PC-9 (cell line): ENCODE data around the gene OBSL1. TPM values are rescaled to one million over a fixed set of nuclear protein-coding genes. Genes with fewer than 3 reads are reported as not detected.

Experiments
- BruUV-seq: library from RNA; stranded (reverse); fragments of 400-500 nt; replicated peaks from 2 replicates; lab custom pipeline; 2021; lab: Mats Ljungman, UMichigan
- CTCF ChIA-PET: fragments of 300-600 bp; sonication (Branson Sonifier 250); formaldehyde crosslinking; loops from one replicate; lab custom pipeline; 2022; ENCODE audit warnings: antibody characterized with exemption; lab: Charles Lee
- POLR2A ChIA-PET: fragments of 300-600 bp; sonication (Branson Sonifier 250); formaldehyde crosslinking; loops from one replicate; lab custom pipeline; 2022; ENCODE audit warnings: antibody characterized with exemption; ENCODE audit not compliant: unreplicated experiment; lab: Charles Lee
- DNase-seq, 2 experiments: peaks; one replicate each; pipeline versions ENCODE4 v3.0.0 to v3.0.0-alpha.2; 2015 to 2022; ENCODE audit warnings: mixed read lengths in 1 of 2
- H2AFZ ChIP-seq: fragments of 200-600 bp; sonication (generic); 2 replicates; pipeline ENCODE4 v1.8.1; 2017; ENCODE audit warnings: antibody characterized with exemption
- H3F3A ChIP-seq: fragments of 200-600 bp; sonication (generic); 2 replicates; pipeline ENCODE4 v1.8.1; 2017; ENCODE audit warnings: antibody characterized with exemption, mild to moderate bottlenecking, low read depth; ENCODE audit not compliant: insufficient read depth
- H3K27ac ChIP-seq: fragments of 200-600 bp; sonication (generic); 2 replicates; pipeline ENCODE4 v1.6.1; 2016; ENCODE audit warnings: mixed run types
- H3K27me3 ChIP-seq: fragments of 200-600 bp; sonication (generic); 2 replicates; pipeline ENCODE4 v1.6.1; 2016; ENCODE audit warnings: low read depth, mixed run types; ENCODE audit not compliant: insufficient read depth
- H3K36me3 ChIP-seq: fragments of 200-600 bp; sonication (generic); 2 replicates; pipeline ENCODE4 v1.6.1; 2016; ENCODE audit warnings: low read depth, mixed run types
- H3K4me1 ChIP-seq: fragments of 200-600 bp; sonication (generic); replicated peaks from 2 replicates; pipeline ENCODE4 v1.6.1; 2016; ENCODE audit warnings: mixed run types; ENCODE audit not compliant: insufficient read depth
- H3K4me2 ChIP-seq: fragments of 200-600 bp; sonication (generic); 2 replicates; pipeline ENCODE4 v1.6.1; 2017; ENCODE audit warnings: mixed run types
- H3K4me3 ChIP-seq: fragments of 200-600 bp; sonication (generic); 2 replicates; pipeline ENCODE4 v1.6.1; 2016; ENCODE audit warnings: mixed run types
- H3K79me2 ChIP-seq: fragments of 200-600 bp; sonication (generic); 2 replicates; pipeline ENCODE4 v1.6.1; 2017; ENCODE audit warnings: low read depth, mixed run types
- H3K9me2 ChIP-seq: fragments of 200-600 bp; sonication (generic); 2 replicates; pipeline ENCODE4 v1.8.1; 2017; ENCODE audit warnings: mild to moderate bottlenecking; ENCODE audit not compliant: insufficient read depth
- H3K9me3 ChIP-seq: fragments of 200-600 bp; sonication (generic); 2 replicates; pipeline ENCODE4 v1.8.1; 2016; ENCODE audit warnings: low read depth; ENCODE audit not compliant: insufficient read depth
- H4K20me1 ChIP-seq: fragments of 200-600 bp; sonication (generic); 2 replicates; pipeline ENCODE4 v1.8.1; 2017; ENCODE audit not compliant: insufficient read depth
- EZH2 ChIP-seq: fragments of 200-600 bp; sonication (generic); IDR thresholded peaks from 2 replicates; pipeline ENCODE4 v1.8.0; 2017; ENCODE audit warnings: antibody characterized with exemption, low read depth
- intact Hi-C: fragments of 100-400 bp; cut with micrococcal nuclease; formaldehyde crosslinking; loops from one replicate; pipeline ENCODE4 v1.10.0; 2022; ENCODE audit not compliant: unreplicated experiment
- total RNA-seq: library from RNA; stranded (reverse); gene quantifications from 2 replicates; pipeline ENCODE4 v1.2.3, GENCODE V29; 2021
- TF ChIP-seq, protein P1 (sequence below): fragments of 200-600 bp; sonication (generic); conservative IDR thresholded peaks from 2 replicates; pipeline ENCODE4 v1.6.1; 2017; ENCODE audit warnings: mixed run types, antibody characterized with exemption, mild to moderate bottlenecking, moderate library complexity

The OBSL1 gene
- total RNA-seq, 1 experiment from 2014 or later: 110 TPM

DNA sequence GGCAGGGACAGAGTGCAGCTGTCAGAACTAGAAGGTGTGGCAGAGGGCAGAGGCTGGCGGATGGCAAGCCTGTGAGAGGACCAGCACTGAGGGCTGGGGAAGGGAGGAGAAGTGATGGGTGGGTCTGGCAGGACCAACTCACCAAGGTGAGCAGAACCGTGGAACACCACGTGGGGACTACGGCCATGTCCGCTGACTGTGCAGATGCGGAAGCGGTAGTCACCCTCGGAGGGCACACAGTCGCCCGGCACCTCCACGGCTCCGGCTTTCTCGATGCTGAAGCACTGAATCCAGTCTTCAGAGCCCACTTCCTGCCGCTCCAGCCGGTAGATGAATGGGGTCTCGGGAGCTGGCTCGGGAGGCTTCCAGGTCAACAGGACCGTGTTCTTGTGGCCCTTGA lies 4.2 kb downstream of the OBSL1 start:
- no peak overlapping the region for H3K27ac ChIP-seq
- H3K9me2 ChIP-seq: no peaks in the 10 kb centered on the region
- H3K4me2 ChIP-seq: no peak overlapping the region
- no peaks in the 10 kb centered on the region for H4K20me1 ChIP-seq
- BruUV-seq: no TSS peak
- no peaks in the 10 kb centered on the region for H3K27me3 ChIP-seq
- peaks cover 13% of the 10 kb centered on the region for H3K79me2 ChIP-seq
- H2AFZ ChIP-seq: no peak overlapping the region
- H3K36me3 ChIP-seq: no peaks in the 10 kb centered on the region
- intact Hi-C loops: no loop called here
- peaks cover 25% of the 10 kb centered on the region for H3K4me1 ChIP-seq
- peaks cover 13% of the 10 kb centered on the region for H3F3A ChIP-seq
- no peak for DNase-seq
- H3K4me3 ChIP-seq: no peak overlapping the region
- ChIA-PET CTCF (no interaction called here), POLR2A (no interaction called here)
- no peak for TF ChIP-seq EZH2
- TF ChIP-seq, protein P1, sequence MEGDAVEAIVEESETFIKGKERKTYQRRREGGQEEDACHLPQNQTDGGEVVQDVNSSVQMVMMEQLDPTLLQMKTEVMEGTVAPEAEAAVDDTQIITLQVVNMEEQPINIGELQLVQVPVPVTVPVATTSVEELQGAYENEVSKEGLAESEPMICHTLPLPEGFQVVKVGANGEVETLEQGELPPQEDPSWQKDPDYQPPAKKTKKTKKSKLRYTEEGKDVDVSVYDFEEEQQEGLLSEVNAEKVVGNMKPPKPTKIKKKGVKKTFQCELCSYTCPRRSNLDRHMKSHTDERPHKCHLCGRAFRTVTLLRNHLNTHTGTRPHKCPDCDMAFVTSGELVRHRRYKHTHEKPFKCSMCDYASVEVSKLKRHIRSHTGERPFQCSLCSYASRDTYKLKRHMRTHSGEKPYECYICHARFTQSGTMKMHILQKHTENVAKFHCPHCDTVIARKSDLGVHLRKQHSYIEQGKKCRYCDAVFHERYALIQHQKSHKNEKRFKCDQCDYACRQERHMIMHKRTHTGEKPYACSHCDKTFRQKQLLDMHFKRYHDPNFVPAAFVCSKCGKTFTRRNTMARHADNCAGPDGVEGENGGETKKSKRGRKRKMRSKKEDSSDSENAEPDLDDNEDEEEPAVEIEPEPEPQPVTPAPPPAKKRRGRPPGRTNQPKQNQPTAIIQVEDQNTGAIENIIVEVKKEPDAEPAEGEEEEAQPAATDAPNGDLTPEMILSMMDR: no peak
- H3K9me3 ChIP-seq: no peaks in the 10 kb centered on the region

DNA sequence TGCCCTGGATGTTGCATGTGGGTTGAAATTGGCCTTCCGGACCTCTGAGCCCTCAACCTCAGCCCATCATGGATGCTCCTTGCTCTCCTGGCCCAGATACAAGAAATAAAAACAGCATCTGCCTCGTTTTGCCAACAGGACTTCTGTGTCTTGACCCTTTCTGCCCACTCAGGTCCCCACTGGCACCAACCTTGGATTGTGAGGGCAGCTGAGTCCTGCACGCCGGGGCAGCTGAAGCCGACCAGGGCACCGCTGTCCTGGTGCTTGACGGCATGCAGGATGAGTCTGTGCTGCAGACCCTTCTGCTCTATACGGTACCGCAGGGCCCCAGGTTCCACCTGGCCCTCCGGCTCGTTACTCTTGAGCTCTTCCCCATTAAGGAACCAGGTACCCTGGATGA lies 4.7 kb downstream of the OBSL1 start:
- Histone ChIP-seq H4K20me1 (no peaks in the 10 kb centered on the region), H3K27me3 (no peaks in the 10 kb centered on the region), H3K79me2 (peaks cover 13% of the 10 kb centered on the region), H3K4me2 (no peak overlapping the region), H3K4me3 (no peak overlapping the region), H3K4me1 (peaks cover 20% of the 10 kb centered on the region), H2AFZ (no peak overlapping the region), H3K27ac (no peak overlapping the region), H3F3A (peaks cover 13% of the 10 kb centered on the region), H3K9me3 (no peaks in the 10 kb centered on the region), H3K9me2 (no peaks in the 10 kb centered on the region), H3K36me3 (no peaks in the 10 kb centered on the region)
- no peak for TF ChIP-seq EZH2
- TF ChIP-seq, protein P1: no peak
- CTCF ChIA-PET: interaction anchor here (0.6 kb wide), 1 partner anchor 1869 kb away, joined by 10 read pairs; no protein-coding TSS in a partner anchor
- POLR2A ChIA-PET: no interaction called here
- no TSS peak for BruUV-seq
- no peak for DNase-seq
- intact Hi-C loops: no loop called here

DNA sequence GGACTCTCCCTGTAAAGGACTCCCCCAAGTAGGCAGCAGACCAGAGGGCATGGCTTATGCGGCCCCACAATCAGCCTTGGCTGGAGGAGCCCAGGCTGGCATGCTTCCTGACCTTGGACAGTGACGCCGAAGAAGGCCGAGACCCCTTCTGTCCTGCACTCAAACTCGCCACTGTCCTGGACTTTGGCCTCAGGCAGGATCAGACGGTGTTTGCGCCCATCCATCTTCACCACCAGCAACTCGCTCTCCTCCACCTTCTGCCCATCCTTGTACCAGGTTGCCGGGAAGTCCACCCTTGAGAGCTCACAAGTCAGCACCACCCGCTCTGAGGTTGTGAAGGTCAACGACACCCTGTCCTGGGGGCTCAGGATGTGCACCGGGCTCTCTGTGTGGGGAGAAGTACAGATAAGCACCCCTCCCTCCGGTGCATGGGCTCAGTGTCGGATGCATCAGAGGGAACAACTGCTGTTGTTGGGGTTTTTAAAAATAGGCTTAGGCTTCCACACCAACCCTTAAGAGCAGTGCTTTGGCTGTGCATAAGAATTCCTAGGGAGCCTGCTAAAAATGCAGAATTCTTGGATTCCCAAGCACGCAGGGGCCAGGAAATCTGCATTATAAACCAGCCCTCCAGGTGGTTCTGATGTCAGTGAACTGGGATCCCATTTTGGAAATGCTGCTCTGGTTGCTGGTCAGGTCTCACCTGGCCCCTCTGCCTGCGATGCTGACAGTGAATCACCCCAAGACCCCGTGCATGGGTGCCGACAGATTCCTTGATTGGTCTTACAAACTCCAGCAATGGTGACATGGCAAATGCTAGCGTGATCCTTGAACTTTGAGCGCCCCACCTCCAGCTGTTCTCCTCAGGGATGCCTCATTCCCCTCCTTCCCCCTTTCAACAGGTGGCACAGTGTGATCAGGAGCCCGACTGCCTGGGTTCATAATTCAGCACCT lies 5.9 kb downstream of the OBSL1 start:
- POLR2A ChIA-PET: no interaction called here
- Histone ChIP-seq H3K4me2 (no peak overlapping the region), H3F3A (peaks cover 13% of the 10 kb centered on the region), H3K36me3 (no peaks in the 10 kb centered on the region), H3K9me3 (no peaks in the 10 kb centered on the region), H3K79me2 (peaks cover 13% of the 10 kb centered on the region), H3K4me1 (peaks cover 19% of the 10 kb centered on the region), H3K4me3 (no peak overlapping the region), H3K9me2 (no peaks in the 10 kb centered on the region), H3K27me3 (no peaks in the 10 kb centered on the region), H2AFZ (no peak overlapping the region), H4K20me1 (no peaks in the 10 kb centered on the region), H3K27ac (no peak overlapping the region)
- CTCF ChIA-PET: no interaction called here
- no TSS peak for BruUV-seq
- TF ChIP-seq, protein P1: no peak
- TF ChIP-seq EZH2: no peak
- intact Hi-C loops: no loop called here
- no peak for DNase-seq
